Caco-2 (cell line): ENCODE measurements around the gene LRRC45. TPM values are rescaled to one million over a fixed set of nuclear protein-coding genes. Genes with fewer than 3 reads are reported as not detected.

ENCODE experiments used
- BruUV-seq: library from RNA; stranded (reverse); fragments of 400-500 nt; replicated peaks from 2 replicates; lab custom pipeline; 2021; lab: Mats Ljungman, UMichigan
- CTCF ChIA-PET: fragments of 300-600 bp; sonication (Branson Sonifier 250); formaldehyde crosslinking; loops from one replicate; lab custom pipeline; 2022; ENCODE audit warnings: antibody characterized with exemption; lab: Charles Lee
- POLR2A ChIA-PET: fragments of 300-600 bp; sonication (Branson Sonifier 250); formaldehyde crosslinking; loops from one replicate; lab custom pipeline; 2022; ENCODE audit warnings: antibody characterized with exemption; lab: Charles Lee
- DNase-seq, 2 experiments: peaks; one replicate each; pipeline versions ENCODE4 v3.0.0 to v3.0.0-alpha.2; 2020 to 2022
- H3K27me3 ChIP-seq: replicated peaks from 2 replicates; pipeline ENCODE4 v1.6.0; 2011; ENCODE audit warnings: low read length; ENCODE audit not compliant: control insufficient read depth, insufficient read depth
- H3K36me3 ChIP-seq: 2 replicates; pipeline ENCODE4 v1.5.1; 2011; ENCODE audit warnings: low read length; ENCODE audit not compliant: control insufficient read depth, insufficient read depth
- H3K4me1 ChIP-seq: fragments of 250-450 bp; sonication (Bioruptor Pico); 2 replicates; pipeline ENCODE4 v1.5.1; 2020; ENCODE audit warnings: mild to moderate bottlenecking
- H3K4me3 ChIP-seq: 2 replicates; pipeline ENCODE4 v1.5.1; 2011; ENCODE audit warnings: low read depth, mild to moderate bottlenecking, control low read depth, low read length
- H3K9me3 ChIP-seq: fragments of 250-450 bp; sonication (Bioruptor Pico); 2 replicates; pipeline ENCODE4 v1.5.1; 2020; ENCODE audit warnings: mild to moderate bottlenecking, moderate library complexity
- H3K27ac Mint-ChIP-seq: one replicate; pipeline ENCODE4 v1.8.0; 2022; ENCODE audit warnings: mixed read lengths; ENCODE audit not compliant: unreplicated experiment
- H3K27me3 Mint-ChIP-seq: one replicate; pipeline ENCODE4 v1.8.0; 2022; ENCODE audit warnings: mixed read lengths; ENCODE audit not compliant: insufficient read depth, unreplicated experiment
- H3K36me3 Mint-ChIP-seq: one replicate; pipeline ENCODE4 v1.8.0; 2022; ENCODE audit warnings: mild to moderate bottlenecking, mixed read lengths; ENCODE audit not compliant: insufficient read depth, unreplicated experiment
- H3K4me1 Mint-ChIP-seq: one replicate; pipeline ENCODE4 v1.8.0; 2022; ENCODE audit warnings: low read depth, mixed read lengths; ENCODE audit not compliant: unreplicated experiment
- H3K4me3 Mint-ChIP-seq: one replicate; pipeline ENCODE4 v1.8.0; 2022; ENCODE audit warnings: mild to moderate bottlenecking, moderate library complexity, mixed read lengths; ENCODE audit not compliant: unreplicated experiment
- H3K9me3 Mint-ChIP-seq: one replicate; pipeline ENCODE4 v1.8.0; 2022; ENCODE audit warnings: mixed read lengths; ENCODE audit not compliant: unreplicated experiment
- intact Hi-C: fragments of 100-400 bp; cut with micrococcal nuclease; formaldehyde crosslinking; loops from one replicate; pipeline ENCODE4 v1.10.0; 2022; ENCODE audit not compliant: unreplicated experiment
- total RNA-seq: library from RNA; stranded (reverse); gene quantifications from 2 replicates; pipeline ENCODE4 v1.2.3, GENCODE V29; 2022
- TF ChIP-seq, protein P1 (sequence below), 2 experiments: fragments of 200-600 bp in 1 of 2; IDR thresholded peaks; 1 replicate in 1 of 2; 2 replicates in 1 of 2; pipeline versions ENCODE4 v1.5.1 to v1.8.0; 2011 to 2022; ENCODE audit warnings: antibody characterized with exemption in 1 of 2, control low read depth in 1 of 2, inconsistent platforms in 1 of 2, low read depth in 1 of 2, low read length in 1 of 2, mild to moderate bottlenecking in 1 of 2, moderate library complexity in 1 of 2; ENCODE audit not compliant: insufficient read depth in 1 of 2, severe bottlenecking in 1 of 2, unreplicated experiment in 1 of 2

LRRC45 gene
- total RNA-seq, 1 experiment from 2014 or later = 33.2 TPM

DNA sequence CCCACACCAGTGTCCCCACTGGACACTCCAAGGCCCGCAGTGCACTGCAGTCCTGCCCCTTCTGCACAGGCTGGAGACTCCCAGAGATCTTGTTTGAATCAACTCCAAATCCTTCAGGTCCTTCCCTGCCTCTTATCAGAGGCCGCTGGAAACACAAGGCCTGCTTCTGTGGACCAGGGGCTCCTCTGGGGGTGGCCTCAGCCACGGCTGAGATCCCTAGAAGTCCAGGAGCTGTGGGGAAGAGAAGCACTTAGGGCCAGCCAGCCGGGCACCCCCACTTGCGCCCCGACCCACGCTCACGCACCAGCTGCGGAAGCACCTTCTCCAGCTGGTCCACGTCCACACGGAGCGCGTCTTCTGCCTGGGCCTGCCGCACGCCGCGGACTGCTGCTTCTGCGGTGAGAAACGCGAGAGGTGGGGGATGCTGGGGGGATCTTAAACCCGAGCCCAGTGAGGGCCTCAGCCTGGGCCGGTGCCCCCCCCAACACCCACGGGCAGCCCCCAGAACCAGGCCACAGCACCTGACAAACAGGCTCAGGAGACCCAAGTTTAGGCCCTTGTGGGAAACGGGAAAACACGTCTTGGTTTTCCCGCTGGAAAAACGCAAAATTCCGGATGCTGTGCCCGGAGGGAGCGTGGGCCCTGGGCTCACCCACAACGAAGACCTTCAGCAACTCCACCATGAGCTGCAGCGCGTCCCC is 4.0 kb upstream of the LRRC45 start:
- no peaks in the 10 kb centered on the region for H3K9me3 Mint-ChIP-seq
- Histone ChIP-seq H3K36me3 (no peaks in the 10 kb centered on the region; the same call in 1 of the 2 replicates), H3K27me3 (no peaks in the 10 kb centered on the region), H3K4me1 (peaks cover 9% of the 10 kb centered on the region), H3K4me3 (no peak overlapping the region), H3K9me3 (no peaks in the 10 kb centered on the region)
- TF ChIP-seq, protein P1, sequence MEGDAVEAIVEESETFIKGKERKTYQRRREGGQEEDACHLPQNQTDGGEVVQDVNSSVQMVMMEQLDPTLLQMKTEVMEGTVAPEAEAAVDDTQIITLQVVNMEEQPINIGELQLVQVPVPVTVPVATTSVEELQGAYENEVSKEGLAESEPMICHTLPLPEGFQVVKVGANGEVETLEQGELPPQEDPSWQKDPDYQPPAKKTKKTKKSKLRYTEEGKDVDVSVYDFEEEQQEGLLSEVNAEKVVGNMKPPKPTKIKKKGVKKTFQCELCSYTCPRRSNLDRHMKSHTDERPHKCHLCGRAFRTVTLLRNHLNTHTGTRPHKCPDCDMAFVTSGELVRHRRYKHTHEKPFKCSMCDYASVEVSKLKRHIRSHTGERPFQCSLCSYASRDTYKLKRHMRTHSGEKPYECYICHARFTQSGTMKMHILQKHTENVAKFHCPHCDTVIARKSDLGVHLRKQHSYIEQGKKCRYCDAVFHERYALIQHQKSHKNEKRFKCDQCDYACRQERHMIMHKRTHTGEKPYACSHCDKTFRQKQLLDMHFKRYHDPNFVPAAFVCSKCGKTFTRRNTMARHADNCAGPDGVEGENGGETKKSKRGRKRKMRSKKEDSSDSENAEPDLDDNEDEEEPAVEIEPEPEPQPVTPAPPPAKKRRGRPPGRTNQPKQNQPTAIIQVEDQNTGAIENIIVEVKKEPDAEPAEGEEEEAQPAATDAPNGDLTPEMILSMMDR (IDR thresholded peaks at IDR 0.05; ENCODE audit: insufficient read depth in 1 of 2, low read depth in 1 of 2, low read length in 1 of 2, severe bottlenecking in 1 of 2, unreplicated experiment in 1 of 2) = no peak
- no peaks in the 10 kb centered on the region for H3K27me3 Mint-ChIP-seq
- DNase-seq = no peak
- H3K4me1 Mint-ChIP-seq = no peaks in the 10 kb centered on the region
- CTCF ChIA-PET = interaction anchor here (0.5 to 5.0 kb wide), 10 partner anchors 12 to 1063 kb away, joined by 3 to 92 read pairs (median 5); partner anchors contain the start of genes DCXR, NOTUM and RAC3
- H3K27ac Mint-ChIP-seq = no peak overlapping the region
- H3K36me3 Mint-ChIP-seq = peaks cover 61% of the 10 kb centered on the region
- POLR2A ChIA-PET = interaction anchor here (0.6 kb wide), 1 partner anchor 19 kb away, joined by 3 read pairs; the partner anchor contains the start of gene DCXR
- BruUV-seq = TSS peak; percentile 21
- no peak overlapping the region for H3K4me3 Mint-ChIP-seq
- intact Hi-C loops = no loop called here

DNA sequence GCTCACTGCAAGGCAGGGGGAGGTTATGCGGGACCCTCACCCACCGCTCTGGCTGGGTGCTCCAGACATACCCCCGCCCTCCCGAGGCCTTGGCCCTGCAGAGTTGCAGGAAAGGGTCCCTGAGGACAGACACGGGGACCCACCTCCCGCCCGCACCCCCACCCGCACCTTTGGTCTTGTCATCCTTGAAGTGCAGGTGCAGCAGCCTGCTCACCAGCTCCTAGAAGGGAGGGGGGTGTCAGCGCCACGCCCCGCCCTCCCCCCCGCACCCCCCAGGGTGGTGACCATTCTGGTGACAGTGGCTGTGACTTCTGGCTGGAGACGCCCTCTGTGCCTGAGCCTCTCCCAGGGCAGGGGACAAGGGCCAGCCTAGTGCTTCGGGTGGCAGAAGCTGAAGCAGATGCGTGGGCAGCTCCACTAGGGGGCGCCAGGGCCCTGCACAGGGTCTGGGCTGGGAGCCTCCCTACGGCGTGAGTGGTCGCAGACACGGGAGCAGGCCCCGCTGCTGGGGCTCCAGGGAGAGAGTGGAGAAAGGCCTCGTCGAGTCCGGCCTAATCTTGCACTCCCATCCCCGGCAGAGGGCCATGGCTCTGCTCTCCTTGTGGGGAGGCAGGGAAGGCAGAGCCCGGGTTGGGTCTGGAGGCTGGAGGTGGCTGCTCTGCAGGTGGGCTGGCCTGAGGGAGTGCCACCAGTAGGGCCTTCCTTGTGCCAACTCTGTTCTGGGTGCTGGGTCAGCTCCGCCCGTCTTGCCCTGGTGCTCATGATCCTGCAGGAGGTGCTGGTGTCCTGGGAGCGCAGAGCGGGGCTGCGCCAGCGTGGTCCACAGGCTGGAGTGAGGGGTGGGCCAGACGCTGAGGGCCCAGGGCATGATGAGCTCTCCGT is 3.2 kb upstream of the LRRC45 start:
- intact Hi-C loops = loop anchor here (5.0 kb wide), 2 partner anchors 93 to 148 kb away; partner anchors contain the start of genes ARHGDIA and MAFG
- ChIA-PET CTCF (interaction anchor here (0.5 to 5.0 kb wide), 14 partner anchors 11 to 1073 kb away, joined by 3 to 92 read pairs (median 4); partner anchors contain the start of genes DCXR, NOTUM and RAC3), POLR2A (interaction anchor here (0.6 to 0.7 kb wide), 2 partner anchors 18 to 214 kb away, joined by 3 to 10 read pairs; partner anchors contain the start of gene DCXR)
- no TSS peak for BruUV-seq
- peaks cover 59% of the 10 kb centered on the region for H3K36me3 Mint-ChIP-seq
- H3K9me3 Mint-ChIP-seq = no peaks in the 10 kb centered on the region
- no peaks in the 10 kb centered on the region for H3K9me3 ChIP-seq
- no peak overlapping the region for H3K4me3 ChIP-seq
- no peaks in the 10 kb centered on the region for H3K27me3 ChIP-seq
- H3K27me3 Mint-ChIP-seq = no peaks in the 10 kb centered on the region
- no peaks in the 10 kb centered on the region; the same call in 1 of the 2 replicates for H3K36me3 ChIP-seq
- DNase-seq = peak; percentile 75 to 81
- H3K27ac Mint-ChIP-seq = peak overlapping the region; percentile 82
- H3K4me1 Mint-ChIP-seq = no peaks in the 10 kb centered on the region
- TF ChIP-seq, protein P1 (IDR thresholded peaks at IDR 0.05; ENCODE audit: insufficient read depth in 1 of 2, low read depth in 1 of 2, low read length in 1 of 2, severe bottlenecking in 1 of 2, unreplicated experiment in 1 of 2) = peak; percentile 70 to 72
- peak overlapping the region; percentile 83 for H3K4me3 Mint-ChIP-seq
- peaks cover 15% of the 10 kb centered on the region for H3K4me1 ChIP-seq
